BE2C (cell line): ENCODE results near the gene DDX24.
A peak's percentile ranks its signal among the peaks of the same experiment; 100 is the strongest.

ENCODE experiments used
- DNase-seq: peaks from one replicate; pipeline ENCODE4 v3.0.0-alpha.2; 2020
- H3K27me3 ChIP-seq: fragments of 250-450 bp; sonication (Bioruptor Pico); 2 replicates; pipeline ENCODE4 v1.5.1; 2020; ENCODE audit warnings: mild to moderate bottlenecking
- H3K36me3 ChIP-seq: fragments of 250-450 bp; sonication (Bioruptor Pico); 2 replicates; pipeline ENCODE4 v1.5.1; 2020; ENCODE audit warnings: mild to moderate bottlenecking
- H3K4me1 ChIP-seq: fragments of 250-450 bp; sonication (Bioruptor Pico); 2 replicates; pipeline ENCODE4 v1.5.1; 2020
- H3K4me3 ChIP-seq: 2 replicates; pipeline ENCODE4 v1.5.1; 2011; ENCODE audit warnings: low read depth, low read length
- H3K9me3 ChIP-seq: fragments of 250-450 bp; sonication (Bioruptor Pico); 2 replicates; pipeline ENCODE4 v1.5.1; 2020
- CTCF ChIP-seq: IDR thresholded peaks from 2 replicates; pipeline ENCODE4 v1.5.1; 2012; ENCODE audit warnings: mild to moderate bottlenecking, low read depth, low read length

Gene DDX24

DNA sequence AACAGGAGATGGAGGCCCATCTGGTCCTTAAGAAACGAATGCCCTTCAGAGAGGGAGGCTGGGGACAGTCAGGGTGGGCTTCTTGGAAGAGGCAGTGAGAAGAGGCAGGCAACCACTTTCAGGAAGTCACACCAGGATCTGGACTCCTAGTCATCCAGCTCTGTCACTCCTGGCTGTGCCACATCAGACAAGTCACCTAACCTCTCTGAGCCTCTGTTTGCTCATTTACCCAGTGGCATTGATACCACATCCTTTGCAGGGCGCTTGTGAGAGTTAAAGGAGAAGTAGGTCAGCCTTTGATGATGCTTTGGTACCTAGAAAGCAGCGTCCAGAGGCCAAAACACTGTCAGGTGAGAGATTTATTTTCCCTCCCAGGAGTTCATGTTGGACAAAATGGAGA, 72.8 kb downstream of the DDX24 start:
- no peaks in the 10 kb centered on the region for H3K36me3 ChIP-seq
- no peak overlapping the region for H3K4me3 ChIP-seq
- H3K27me3 ChIP-seq, result no peaks in the 10 kb centered on the region
- no peak for DNase-seq
- H3K9me3 ChIP-seq, result no peaks in the 10 kb centered on the region
- no peaks in the 10 kb centered on the region for H3K4me1 ChIP-seq
- no peak for TF ChIP-seq CTCF

GRCh38 chr14:94005324-94006073, 75.5 kb downstream of the DDX24 start:
- no peak overlapping the region for H3K4me3 ChIP-seq
- TF ChIP-seq CTCF, result peak; percentile 65
- H3K9me3 ChIP-seq, result no peaks in the 10 kb centered on the region
- no peaks in the 10 kb centered on the region for H3K27me3 ChIP-seq
- H3K36me3 ChIP-seq, result no peaks in the 10 kb centered on the region
- H3K4me1 ChIP-seq, result no peaks in the 10 kb centered on the region
- DNase-seq, result peak; percentile 37

- no peaks in the 10 kb centered on the region for H3K27me3 ChIP-seq
- H3K4me1 ChIP-seq, result no peaks in the 10 kb centered on the region
- no peak for DNase-seq
- H3K4me3 ChIP-seq, result no peak overlapping the region
- no peaks in the 10 kb centered on the region for H3K36me3 ChIP-seq
- H3K9me3 ChIP-seq, result no peaks in the 10 kb centered on the region
- TF ChIP-seq CTCF, result no peak
Measured at GRCh38 chr14:94004015-94004414, 77.0 kb downstream of the DDX24 start.

DNA sequence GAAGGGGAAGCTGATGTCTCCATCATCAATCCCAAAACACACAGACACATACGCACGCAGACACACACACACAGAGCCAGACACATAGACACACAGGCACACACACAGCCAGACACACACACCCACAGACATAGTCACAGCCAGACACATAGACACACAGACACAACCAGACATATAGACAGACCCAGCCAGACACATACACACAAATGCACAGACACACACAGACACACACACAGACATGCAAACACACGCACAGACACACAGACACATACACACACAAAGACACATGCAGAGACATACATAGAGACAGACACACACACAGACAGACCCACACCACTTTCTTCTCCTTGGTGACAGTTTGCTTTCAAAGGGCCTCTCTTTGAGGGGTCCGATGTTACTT, 77.6 kb downstream of the DDX24 start:
- Histone ChIP-seq H3K4me3 (no peak overlapping the region), H3K36me3 (no peaks in the 10 kb centered on the region), H3K9me3 (no peaks in the 10 kb centered on the region), H3K27me3 (no peaks in the 10 kb centered on the region), H3K4me1 (no peaks in the 10 kb centered on the region)
- DNase-seq, result no peak
- no peak for TF ChIP-seq CTCF

DNA sequence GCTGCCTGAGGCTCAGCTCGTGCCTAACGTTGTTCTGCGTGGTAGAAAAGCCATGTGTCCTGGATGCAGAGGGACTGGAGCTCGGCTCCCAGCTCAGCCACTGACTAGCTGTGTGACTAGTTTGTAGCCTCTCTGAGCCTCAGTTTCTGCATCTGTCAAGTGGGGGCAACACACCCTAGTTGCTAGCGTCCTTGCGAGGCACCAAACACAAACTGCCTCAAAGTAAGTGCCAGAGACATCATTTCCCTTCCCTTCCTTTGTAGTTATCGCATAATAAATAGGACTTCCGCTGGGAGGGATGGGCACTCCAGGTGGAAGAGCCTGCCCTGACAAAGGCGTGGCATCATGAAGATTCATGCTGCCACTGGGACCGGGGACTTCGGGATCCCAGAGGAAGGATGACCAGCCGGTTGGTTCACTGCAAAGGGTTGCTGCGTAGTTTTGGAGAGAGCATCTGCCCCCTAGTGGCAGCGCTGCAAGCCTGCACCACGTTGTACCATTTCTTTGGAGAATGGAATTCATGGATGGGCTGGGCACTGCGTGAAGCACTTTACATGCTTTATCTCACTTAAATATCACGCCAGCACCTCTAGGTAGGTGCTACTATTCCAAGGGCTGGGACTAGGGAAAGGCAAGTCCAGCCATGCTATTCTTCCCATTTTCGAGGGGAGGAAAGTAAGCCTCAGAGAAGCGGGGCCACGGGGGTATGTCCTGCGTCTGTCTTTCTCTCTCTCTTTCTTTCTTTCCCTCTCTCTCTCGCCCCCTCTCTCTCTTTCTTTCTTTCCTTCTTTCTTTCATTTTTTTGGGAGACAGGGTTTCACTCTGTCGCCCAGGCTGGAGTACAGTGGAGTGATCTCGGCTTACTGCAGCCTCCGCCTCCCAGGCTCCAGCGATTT, 79.3 kb downstream of the DDX24 start:
- H3K4me3 ChIP-seq, result no peak overlapping the region
- peak; percentile 98 for TF ChIP-seq CTCF
- no peaks in the 10 kb centered on the region for H3K27me3 ChIP-seq
- peak; percentile 67 for DNase-seq
- H3K36me3 ChIP-seq, result no peaks in the 10 kb centered on the region
- H3K4me1 ChIP-seq, result no peaks in the 10 kb centered on the region
- H3K9me3 ChIP-seq, result no peaks in the 10 kb centered on the region

DNA sequence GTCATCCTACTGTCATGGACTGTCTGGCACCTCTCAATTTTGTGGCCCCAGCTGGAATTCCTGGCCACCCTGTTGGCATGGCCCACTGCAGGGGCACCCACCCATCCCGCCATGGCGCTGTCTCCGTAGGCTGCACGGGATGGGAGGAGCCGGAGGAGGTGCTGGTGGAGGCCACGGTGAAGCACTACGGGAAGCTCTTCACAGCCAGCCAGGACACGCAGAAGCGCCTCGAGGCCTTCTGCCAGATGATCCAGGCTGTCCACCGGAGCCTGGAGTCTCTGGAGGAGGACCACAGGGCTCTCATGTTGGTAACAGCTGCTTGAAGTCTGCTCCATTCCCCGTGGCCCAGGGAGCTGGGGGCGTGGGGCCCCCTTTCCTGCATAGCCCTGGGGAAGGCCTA, 80.0 kb downstream of the DDX24 start:
- TF ChIP-seq CTCF, result no peak
- Histone ChIP-seq H3K4me1 (no peaks in the 10 kb centered on the region), H3K36me3 (no peaks in the 10 kb centered on the region), H3K27me3 (no peaks in the 10 kb centered on the region), H3K4me3 (no peak overlapping the region), H3K9me3 (no peaks in the 10 kb centered on the region)
- no peak for DNase-seq
